CD4-positive, alpha-beta T cell treated with Interleukin-15 for 4 hours (primary cell): ENCODE results near the gene THSD4.

Source experiments
- DNase-seq: peaks from one replicate; pipeline ENCODE4 v3.0.0-alpha.2; 2020; ENCODE audit warnings: low spot score

The THSD4 gene

DNA sequence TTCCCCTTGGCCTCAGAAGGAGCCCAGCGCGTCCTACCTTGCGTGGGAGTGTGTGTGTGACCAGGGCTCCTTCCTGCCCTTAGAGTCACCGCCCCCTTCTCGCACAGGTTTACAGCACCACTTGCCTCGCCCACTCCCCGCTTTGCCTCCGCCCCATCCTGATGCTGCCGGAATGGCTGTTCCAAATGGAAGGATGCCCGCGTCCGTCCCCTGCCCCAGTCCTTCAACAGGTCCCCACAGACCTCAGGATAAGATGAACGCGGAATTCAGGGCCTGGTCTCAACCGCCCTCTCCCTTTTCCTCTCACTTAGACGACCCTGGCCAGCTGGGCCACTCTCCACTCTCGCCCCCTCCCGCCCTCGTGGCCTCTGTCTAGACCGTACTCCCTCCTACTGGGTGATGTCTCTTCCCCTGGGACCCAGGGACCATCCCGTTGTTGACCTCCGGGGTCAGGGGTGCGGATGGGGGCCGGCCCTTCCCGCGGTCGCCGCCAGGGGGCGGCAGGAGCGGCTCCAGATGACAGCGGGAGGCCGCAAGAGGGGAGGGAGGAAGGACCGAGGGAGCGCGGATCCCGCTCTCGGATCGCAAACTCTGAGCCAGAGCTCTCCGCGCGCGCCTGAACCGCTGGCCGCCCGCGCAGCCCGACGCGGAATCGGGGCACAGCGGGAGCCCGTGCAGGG, at the start of gene THSD4:
Gene THSD4, plus strand, starts transcription at position 585 of the 680 bp plus-strand sequence.
- DNase-seq: peak; percentile 28

DNA sequence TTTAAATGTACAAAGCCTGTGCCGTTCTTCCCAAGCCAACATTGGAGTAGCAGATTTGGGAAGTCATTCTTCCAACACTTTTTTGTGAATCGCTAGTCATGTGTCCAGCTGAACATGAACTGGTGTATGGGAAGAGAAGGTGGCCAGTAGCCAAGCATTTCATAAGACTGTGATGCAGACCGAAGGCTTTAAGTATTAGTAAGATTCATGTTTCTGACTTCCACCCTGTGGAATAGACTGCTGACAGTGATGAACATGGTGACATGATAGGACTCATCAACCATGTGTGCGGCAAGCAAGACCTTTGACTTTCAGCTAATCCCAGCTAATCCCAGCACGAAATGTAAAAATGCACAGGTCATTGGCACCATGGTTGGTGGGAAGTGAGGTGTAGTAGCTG, 48.3 kb upstream of the THSD4 start:
- DNase-seq: no peak

- DNase-seq: no peak
Observed at GRCh38 chr15:71069693-71070092, 45.6 kb upstream of the THSD4 start.

GRCh38 chr15:71071529-71071928, 43.7 kb upstream of the THSD4 start:
- DNase-seq: no peak

DNA sequence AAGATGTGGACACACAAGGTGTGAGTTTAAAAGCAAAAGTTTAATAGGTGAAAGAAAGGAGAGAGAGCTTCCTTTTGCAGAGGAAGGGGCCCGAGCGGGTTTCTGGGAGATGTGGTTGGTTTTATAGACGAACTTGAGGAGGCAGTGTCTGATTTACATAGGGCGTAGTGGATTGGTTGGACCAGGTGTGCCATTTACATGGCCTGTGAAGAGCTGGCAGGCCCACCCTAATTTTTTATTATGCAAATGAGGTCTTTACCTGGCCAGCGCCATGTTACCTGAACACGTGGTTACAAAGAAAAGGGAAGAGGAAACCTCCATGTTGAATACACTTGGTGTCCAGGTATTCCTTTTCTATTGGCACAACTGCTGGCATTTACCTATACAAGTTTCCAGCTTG, 42.8 kb upstream of the THSD4 start:
- no peak for DNase-seq

DNA sequence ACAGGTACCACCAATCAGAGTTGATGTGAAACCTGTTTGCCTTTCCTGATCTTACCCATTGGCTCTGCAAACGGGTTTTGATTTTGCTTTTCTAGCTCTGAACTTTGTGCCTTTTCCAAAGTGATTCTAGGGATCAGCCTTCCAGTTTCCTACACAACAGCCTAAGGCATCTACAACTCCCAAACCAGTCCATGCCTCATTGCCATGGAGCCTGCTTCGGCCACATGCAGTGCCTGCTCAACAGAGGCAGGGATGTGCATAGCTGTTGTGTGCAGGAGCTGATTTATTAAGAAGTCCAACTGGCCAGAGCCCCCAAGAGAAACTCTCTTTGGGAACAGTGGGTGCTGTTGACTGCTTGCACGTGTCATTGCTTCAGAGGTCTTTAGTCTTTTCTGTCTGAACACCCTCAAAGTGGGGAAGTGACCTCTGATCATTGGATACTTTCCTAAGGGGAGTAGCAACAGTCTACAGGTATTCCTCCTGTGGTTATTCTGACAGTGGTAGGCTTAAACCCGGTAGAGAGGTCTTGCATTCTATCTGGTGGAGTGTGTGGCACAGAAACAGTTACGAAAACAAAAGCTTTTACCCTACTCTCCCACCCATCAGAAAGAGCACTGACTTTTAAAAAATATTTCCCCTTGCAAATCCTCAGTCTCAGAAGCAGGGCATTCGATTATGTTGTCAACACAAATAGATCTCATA, 36.6 kb upstream of the THSD4 start:
- DNase-seq: no peak

- no peak for DNase-seq
Observed at GRCh38 chr15:71079208-71080044, 35.8 kb upstream of the THSD4 start.

- DNase-seq: no peak
Observed at GRCh38 chr15:71080166-71080565, 35.1 kb upstream of the THSD4 start.

DNA sequence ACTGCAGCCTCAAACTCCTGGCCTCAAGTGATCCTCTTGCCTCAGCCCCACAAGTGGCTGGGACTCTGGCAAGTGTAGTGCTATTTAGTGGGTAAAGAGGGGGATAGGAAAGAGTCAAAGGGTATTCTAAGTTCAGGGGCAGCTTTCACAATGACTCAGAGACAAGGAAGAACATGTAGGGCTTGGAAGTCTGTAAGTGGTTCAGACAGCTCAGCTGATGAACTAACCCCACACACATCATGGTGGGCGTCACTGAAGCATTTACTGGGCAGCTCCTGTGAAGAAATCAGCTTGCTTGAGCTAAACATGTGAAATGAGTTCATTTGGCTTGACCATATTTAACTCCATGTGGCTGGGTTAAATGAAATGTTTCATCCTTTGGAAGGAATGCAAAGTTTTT, 34.6 kb upstream of the THSD4 start:
- DNase-seq: no peak

GRCh38 chr15:71082803-71083202, 32.5 kb upstream of the THSD4 start:
- no peak for DNase-seq

GRCh38 chr15:71083349-71083748, 31.9 kb upstream of the THSD4 start:
- no peak for DNase-seq

DNA sequence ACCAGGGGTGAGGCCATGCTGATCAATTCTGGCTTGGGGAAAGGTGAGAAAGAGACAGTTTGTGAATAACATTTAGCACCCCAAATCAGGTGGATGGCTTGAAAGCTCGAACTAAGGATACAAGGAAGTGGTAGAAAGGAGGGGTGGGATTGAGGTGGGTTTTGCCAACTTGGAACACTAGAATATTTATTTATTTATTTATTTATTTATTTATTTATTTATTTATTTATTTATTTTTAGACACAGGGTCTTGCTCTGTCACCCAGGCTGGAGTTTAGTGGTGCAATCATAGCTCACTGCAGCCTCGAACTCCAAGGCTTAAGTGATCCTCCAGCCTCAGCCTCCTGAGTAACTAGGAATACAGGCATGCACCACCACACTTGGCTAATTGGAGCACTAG, 31.0 kb upstream of the THSD4 start:
- DNase-seq: no peak

GRCh38 chr15:71085809-71086208, 29.5 kb upstream of the THSD4 start:
- no peak for DNase-seq

GRCh38 chr15:71088155-71088554, 27.1 kb upstream of the THSD4 start:
- no peak for DNase-seq

- no peak for DNase-seq
Observed at GRCh38 chr15:71088683-71089082, 26.6 kb upstream of the THSD4 start.

DNA sequence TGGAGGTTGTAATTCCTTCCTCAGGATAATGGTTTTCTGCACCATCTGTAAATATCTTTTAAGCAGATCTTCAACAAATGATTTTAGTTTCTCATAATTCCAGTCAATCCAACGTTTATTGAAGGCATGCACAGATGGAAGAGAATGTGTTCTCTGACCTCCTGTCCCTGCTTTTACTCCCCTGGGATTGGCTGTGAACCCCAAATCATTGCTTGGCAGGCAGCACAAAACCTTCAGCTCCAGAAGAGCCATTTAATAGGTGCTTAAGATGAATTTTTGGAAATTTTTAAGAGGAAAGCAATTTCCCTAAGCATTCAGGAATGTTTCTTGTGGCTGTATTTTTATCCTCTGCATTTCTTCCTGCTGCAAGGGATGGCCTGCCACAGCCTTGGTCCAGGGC, 25.5 kb upstream of the THSD4 start:
- DNase-seq: no peak

DNA sequence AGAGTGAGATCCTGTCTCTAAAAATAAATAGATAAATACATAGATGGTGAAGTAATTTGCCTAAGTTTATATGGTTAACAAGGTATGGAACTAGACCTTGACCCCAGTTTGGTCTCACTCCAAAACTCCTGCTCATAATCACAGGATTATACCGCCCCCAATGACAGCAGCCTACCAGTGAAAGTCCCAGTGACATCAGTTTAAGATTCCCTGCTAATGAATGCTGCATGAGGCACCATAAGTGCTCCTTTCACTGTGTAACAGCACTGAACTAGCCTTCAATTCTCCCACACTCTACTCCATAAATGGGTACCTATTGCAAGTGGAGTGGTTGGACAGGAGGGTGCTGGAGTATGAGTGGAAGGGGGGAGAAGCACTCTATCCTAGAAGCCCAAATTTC, 23.7 kb upstream of the THSD4 start:
- no peak for DNase-seq

DNA sequence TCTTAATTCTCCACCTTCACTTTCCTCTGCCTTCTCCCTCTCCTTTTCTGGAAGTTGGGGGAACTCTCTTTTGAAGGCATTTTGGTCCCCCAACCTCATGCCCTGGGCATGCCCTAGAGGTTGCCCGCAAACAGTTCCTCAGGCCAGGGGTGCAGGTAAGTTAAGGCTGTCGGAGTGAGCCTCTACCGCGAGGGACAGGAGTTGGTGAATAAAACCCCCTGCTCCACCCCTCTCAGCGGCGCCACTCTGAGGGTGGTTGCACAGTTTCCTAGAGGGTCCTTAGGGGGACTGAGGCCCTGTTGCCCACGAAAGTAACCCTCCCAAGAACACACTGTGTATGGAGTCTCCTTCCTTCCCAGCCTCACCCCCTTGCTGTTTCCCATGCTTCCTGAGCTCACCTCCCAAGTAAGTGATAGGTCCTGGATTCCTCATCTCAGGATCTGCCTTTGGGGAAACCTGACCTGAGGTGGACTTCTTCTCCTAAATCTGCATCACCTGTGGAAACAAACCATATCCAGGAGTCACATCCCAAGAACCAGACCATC, 23.1 kb upstream of the THSD4 start:
- DNase-seq: no peak

DNA sequence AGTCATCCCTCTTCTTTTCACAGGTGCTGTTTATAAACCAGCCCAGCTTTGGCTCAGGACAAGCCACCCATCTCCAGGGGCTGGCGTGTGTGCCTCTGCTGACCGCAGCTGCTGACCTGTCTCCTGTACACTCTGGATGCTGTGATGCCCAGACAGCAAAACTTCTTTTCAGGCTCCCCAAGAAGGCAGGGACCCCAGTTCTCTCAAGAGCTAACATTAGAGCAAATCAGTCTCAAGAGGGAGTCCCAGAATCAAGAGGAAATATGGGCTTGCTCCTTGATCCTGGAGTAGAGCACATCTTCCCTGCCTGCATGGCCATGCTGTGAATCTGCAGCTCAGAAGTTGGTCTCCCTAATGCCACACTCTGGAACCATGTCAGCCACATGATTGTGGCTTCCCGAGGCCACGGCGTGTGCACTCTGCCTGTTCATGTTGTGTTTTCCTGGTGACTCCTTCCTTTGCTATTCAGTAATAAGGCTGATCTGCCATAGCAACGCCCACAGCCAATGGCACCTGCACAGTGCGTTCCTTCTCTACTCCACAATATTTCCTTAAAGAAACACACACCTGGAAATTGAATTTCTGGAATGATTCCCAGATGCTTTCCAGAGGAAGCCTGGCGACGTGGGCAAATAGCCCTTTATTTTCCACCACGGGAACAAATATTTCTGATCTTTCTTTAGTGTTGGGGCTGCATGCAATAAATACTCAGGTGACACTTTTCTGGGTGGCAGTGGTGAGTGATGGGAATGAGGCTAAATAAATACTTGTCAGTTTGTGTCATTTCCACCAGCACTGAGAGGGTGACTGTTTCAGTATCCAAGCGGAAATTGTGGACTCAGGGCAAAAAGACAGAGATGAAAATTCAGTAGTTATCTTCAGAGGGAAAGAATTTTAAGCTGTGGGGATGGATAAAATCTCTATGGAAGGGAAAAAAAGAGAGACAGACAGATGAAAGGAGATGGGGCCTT, 21.9 kb upstream of the THSD4 start:
- no peak for DNase-seq

GRCh38 chr15:71094137-71094536, 21.1 kb upstream of the THSD4 start:
- DNase-seq: no peak

DNA sequence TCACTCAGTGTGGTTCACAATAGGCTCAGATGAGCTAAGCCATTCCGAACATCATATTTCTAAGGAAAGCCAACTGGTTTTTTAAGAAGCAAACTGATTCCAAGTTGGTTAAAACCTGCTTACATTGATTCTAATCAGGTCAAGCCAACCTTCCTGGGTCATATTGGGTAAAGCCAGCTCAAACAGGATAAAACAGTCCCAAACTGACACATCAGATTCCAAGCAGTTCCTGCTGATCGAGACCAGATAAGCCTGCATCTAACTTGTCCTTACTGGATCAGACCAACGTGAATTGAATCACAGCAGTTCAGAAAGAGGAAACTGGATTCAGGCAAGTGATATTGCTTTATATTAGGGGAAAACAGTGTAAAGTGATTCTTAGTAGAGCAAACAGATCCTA, 18.6 kb upstream of the THSD4 start:
- DNase-seq: no peak

- DNase-seq: no peak
Observed at GRCh38 chr15:71097890-71098289, 17.4 kb upstream of the THSD4 start.
